Caco-2 (cell line): ENCODE data around the gene ZNF507. TPM values are rescaled to one million over a fixed set of nuclear protein-coding genes. Genes with fewer than 3 reads are reported as not detected.

ENCODE experiments used
- BruUV-seq: library from RNA; stranded (reverse); fragments of 400-500 nt; replicated peaks from 2 replicates; lab custom pipeline; 2021; lab: Mats Ljungman, UMichigan
- CTCF ChIA-PET: fragments of 300-600 bp; sonication (Branson Sonifier 250); formaldehyde crosslinking; loops from one replicate; lab custom pipeline; 2022; ENCODE audit warnings: antibody characterized with exemption; lab: Charles Lee
- POLR2A ChIA-PET: fragments of 300-600 bp; sonication (Branson Sonifier 250); formaldehyde crosslinking; loops from one replicate; lab custom pipeline; 2022; ENCODE audit warnings: antibody characterized with exemption; lab: Charles Lee
- DNase-seq, 2 experiments: peaks; one replicate each; pipeline versions ENCODE4 v3.0.0 to v3.0.0-alpha.2; 2020 to 2022
- H3K27me3 ChIP-seq: replicated peaks from 2 replicates; pipeline ENCODE4 v1.6.0; 2011; ENCODE audit warnings: low read length; ENCODE audit not compliant: control insufficient read depth, insufficient read depth
- H3K36me3 ChIP-seq: 2 replicates; pipeline ENCODE4 v1.5.1; 2011; ENCODE audit warnings: low read length; ENCODE audit not compliant: control insufficient read depth, insufficient read depth
- H3K4me1 ChIP-seq: fragments of 250-450 bp; sonication (Bioruptor Pico); 2 replicates; pipeline ENCODE4 v1.5.1; 2020; ENCODE audit warnings: mild to moderate bottlenecking
- H3K4me3 ChIP-seq: 2 replicates; pipeline ENCODE4 v1.5.1; 2011; ENCODE audit warnings: low read depth, mild to moderate bottlenecking, control low read depth, low read length
- H3K9me3 ChIP-seq: fragments of 250-450 bp; sonication (Bioruptor Pico); 2 replicates; pipeline ENCODE4 v1.5.1; 2020; ENCODE audit warnings: mild to moderate bottlenecking, moderate library complexity
- H3K27ac Mint-ChIP-seq: one replicate; pipeline ENCODE4 v1.8.0; 2022; ENCODE audit warnings: mixed read lengths; ENCODE audit not compliant: unreplicated experiment
- H3K27me3 Mint-ChIP-seq: one replicate; pipeline ENCODE4 v1.8.0; 2022; ENCODE audit warnings: mixed read lengths; ENCODE audit not compliant: insufficient read depth, unreplicated experiment
- H3K36me3 Mint-ChIP-seq: one replicate; pipeline ENCODE4 v1.8.0; 2022; ENCODE audit warnings: mild to moderate bottlenecking, mixed read lengths; ENCODE audit not compliant: insufficient read depth, unreplicated experiment
- H3K4me1 Mint-ChIP-seq: one replicate; pipeline ENCODE4 v1.8.0; 2022; ENCODE audit warnings: low read depth, mixed read lengths; ENCODE audit not compliant: unreplicated experiment
- H3K4me3 Mint-ChIP-seq: one replicate; pipeline ENCODE4 v1.8.0; 2022; ENCODE audit warnings: mild to moderate bottlenecking, moderate library complexity, mixed read lengths; ENCODE audit not compliant: unreplicated experiment
- H3K9me3 Mint-ChIP-seq: one replicate; pipeline ENCODE4 v1.8.0; 2022; ENCODE audit warnings: mixed read lengths; ENCODE audit not compliant: unreplicated experiment
- intact Hi-C: fragments of 100-400 bp; cut with micrococcal nuclease; formaldehyde crosslinking; loops from one replicate; pipeline ENCODE4 v1.10.0; 2022; ENCODE audit not compliant: unreplicated experiment
- total RNA-seq: library from RNA; stranded (reverse); gene quantifications from 2 replicates; pipeline ENCODE4 v1.2.3, GENCODE V29; 2022
- TF ChIP-seq, protein P1 (sequence below), 2 experiments: fragments of 200-600 bp in 1 of 2; IDR thresholded peaks; 1 replicate in 1 of 2; 2 replicates in 1 of 2; pipeline versions ENCODE4 v1.5.1 to v1.8.0; 2011 to 2022; ENCODE audit warnings: antibody characterized with exemption in 1 of 2, control low read depth in 1 of 2, inconsistent platforms in 1 of 2, low read depth in 1 of 2, low read length in 1 of 2, mild to moderate bottlenecking in 1 of 2, moderate library complexity in 1 of 2; ENCODE audit not compliant: insufficient read depth in 1 of 2, severe bottlenecking in 1 of 2, unreplicated experiment in 1 of 2

ZNF507 gene
- total RNA-seq, 1 experiment from 2014 or later = 27.4 TPM

DNA sequence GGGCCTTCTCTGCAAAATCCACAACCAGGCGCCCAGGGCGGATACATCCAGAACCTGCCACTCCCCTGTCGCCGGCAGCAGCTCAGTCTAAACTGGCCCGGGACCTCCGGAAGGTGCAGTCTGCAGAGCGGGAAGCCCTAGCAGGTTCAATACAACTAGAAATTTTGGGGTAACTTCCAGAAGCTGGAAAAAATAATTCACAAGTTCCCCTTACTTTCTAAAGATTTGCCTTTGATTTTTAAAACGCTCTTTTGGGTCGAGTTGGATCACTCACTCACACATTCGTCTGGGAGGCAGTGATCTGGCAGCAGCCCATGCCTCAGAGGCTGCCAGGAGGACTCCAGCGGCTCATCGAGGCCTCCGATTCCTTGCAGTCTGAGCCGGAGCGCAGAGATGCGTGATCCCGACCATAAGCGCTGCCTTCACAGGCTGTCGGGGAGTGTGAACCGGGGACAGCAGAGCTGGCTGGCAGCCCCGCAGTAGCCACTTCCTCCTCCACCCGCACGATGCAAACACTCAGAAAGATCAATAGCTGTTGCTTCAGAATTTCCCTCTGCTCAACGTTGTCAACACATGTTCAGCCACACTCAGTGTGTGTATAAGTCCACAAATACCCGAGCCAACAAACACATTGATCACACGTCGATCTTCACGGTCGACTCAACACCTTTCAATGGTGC is 35.6 kb upstream of the ZNF507 start:
- H3K36me3 Mint-ChIP-seq = no peaks in the 10 kb centered on the region
- POLR2A ChIA-PET = no interaction called here
- Histone ChIP-seq H3K27me3 (no peaks in the 10 kb centered on the region; the same call in 1 of the 2 replicates), H3K36me3 (no peaks in the 10 kb centered on the region), H3K9me3 (no peaks in the 10 kb centered on the region), H3K4me1 (no peaks in the 10 kb centered on the region), H3K4me3 (no peak overlapping the region)
- H3K4me3 Mint-ChIP-seq = no peak overlapping the region
- TF ChIP-seq, protein P1, sequence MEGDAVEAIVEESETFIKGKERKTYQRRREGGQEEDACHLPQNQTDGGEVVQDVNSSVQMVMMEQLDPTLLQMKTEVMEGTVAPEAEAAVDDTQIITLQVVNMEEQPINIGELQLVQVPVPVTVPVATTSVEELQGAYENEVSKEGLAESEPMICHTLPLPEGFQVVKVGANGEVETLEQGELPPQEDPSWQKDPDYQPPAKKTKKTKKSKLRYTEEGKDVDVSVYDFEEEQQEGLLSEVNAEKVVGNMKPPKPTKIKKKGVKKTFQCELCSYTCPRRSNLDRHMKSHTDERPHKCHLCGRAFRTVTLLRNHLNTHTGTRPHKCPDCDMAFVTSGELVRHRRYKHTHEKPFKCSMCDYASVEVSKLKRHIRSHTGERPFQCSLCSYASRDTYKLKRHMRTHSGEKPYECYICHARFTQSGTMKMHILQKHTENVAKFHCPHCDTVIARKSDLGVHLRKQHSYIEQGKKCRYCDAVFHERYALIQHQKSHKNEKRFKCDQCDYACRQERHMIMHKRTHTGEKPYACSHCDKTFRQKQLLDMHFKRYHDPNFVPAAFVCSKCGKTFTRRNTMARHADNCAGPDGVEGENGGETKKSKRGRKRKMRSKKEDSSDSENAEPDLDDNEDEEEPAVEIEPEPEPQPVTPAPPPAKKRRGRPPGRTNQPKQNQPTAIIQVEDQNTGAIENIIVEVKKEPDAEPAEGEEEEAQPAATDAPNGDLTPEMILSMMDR (IDR thresholded peaks at IDR 0.05; ENCODE audit: insufficient read depth in 1 of 2, low read depth in 1 of 2, low read length in 1 of 2, severe bottlenecking in 1 of 2, unreplicated experiment in 1 of 2) = no peak
- H3K27ac Mint-ChIP-seq = no peak overlapping the region
- CTCF ChIA-PET = no interaction called here
- intact Hi-C loops = no loop called here
- no peak for DNase-seq
- H3K27me3 Mint-ChIP-seq = peaks cover 3% of the 10 kb centered on the region
- no peaks in the 10 kb centered on the region for H3K9me3 Mint-ChIP-seq
- no peaks in the 10 kb centered on the region for H3K4me1 Mint-ChIP-seq
- BruUV-seq = no TSS peak

GRCh38 chr19:32311371-32311770 is 34.0 kb upstream of the ZNF507 start:
- Histone ChIP-seq H3K27me3 (no peaks in the 10 kb centered on the region; the same call in 1 of the 2 replicates), H3K4me1 (no peaks in the 10 kb centered on the region), H3K36me3 (no peaks in the 10 kb centered on the region), H3K4me3 (no peak overlapping the region), H3K9me3 (no peaks in the 10 kb centered on the region)
- H3K4me1 Mint-ChIP-seq = no peaks in the 10 kb centered on the region
- no peaks in the 10 kb centered on the region for H3K36me3 Mint-ChIP-seq
- no peak overlapping the region for H3K4me3 Mint-ChIP-seq
- no peaks in the 10 kb centered on the region for H3K9me3 Mint-ChIP-seq
- TF ChIP-seq, protein P1 (IDR thresholded peaks at IDR 0.05; ENCODE audit: insufficient read depth in 1 of 2, low read depth in 1 of 2, low read length in 1 of 2, severe bottlenecking in 1 of 2, unreplicated experiment in 1 of 2) = no peak
- ChIA-PET CTCF (no interaction called here), POLR2A (no interaction called here)
- DNase-seq = no peak
- no TSS peak for BruUV-seq
- intact Hi-C loops = no loop called here
- H3K27ac Mint-ChIP-seq = no peak overlapping the region
- H3K27me3 Mint-ChIP-seq = peaks cover 3% of the 10 kb centered on the region

DNA sequence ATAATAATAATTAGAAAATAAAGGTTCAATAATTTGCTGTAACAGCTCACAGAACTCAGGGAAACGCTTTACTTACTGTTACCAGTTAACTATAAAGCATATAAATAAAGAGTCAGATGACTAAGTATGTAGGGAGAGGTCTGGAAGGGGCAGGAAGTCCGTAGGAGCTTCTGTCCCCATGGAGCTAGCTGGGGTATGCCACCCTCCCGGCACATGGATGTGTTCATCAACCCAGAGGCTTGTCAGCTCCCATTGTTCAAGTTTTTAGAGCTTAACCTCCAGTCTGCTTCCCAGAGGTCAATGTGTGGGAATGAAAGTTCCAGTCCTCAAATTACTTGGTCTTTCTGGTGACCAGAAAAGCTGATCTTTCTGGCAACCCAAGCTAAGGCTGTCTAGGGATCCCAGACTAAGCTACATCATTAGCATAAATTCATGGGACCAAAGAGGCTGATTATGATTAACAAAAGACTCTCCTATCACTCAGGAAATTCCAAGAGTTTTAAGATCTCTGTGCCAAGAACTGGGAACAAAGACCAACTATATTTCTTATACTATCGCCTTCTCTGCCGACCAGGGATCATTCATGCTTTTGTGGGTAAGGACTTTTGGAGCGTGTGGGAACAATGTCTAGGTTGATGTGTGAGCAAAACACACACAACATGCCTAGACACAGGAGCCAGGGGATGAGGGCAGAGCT is 31.7 kb upstream of the ZNF507 start:
- Mint-ChIP-seq H3K4me3 (no peak overlapping the region), H3K4me1 (no peaks in the 10 kb centered on the region), H3K27ac (no peak overlapping the region), H3K27me3 (peaks cover 3% of the 10 kb centered on the region), H3K36me3 (no peaks in the 10 kb centered on the region), H3K9me3 (no peaks in the 10 kb centered on the region)
- H3K27me3 ChIP-seq = no peaks in the 10 kb centered on the region; the same call in 1 of the 2 replicates
- POLR2A ChIA-PET = no interaction called here
- no peaks in the 10 kb centered on the region for H3K36me3 ChIP-seq
- no peak overlapping the region for H3K4me3 ChIP-seq
- H3K4me1 ChIP-seq = no peaks in the 10 kb centered on the region
- intact Hi-C loops = no loop called here
- CTCF ChIA-PET = no interaction called here
- no TSS peak for BruUV-seq
- no peak for DNase-seq
- no peaks in the 10 kb centered on the region for H3K9me3 ChIP-seq
- TF ChIP-seq, protein P1 (IDR thresholded peaks at IDR 0.05; ENCODE audit: insufficient read depth in 1 of 2, low read depth in 1 of 2, low read length in 1 of 2, severe bottlenecking in 1 of 2, unreplicated experiment in 1 of 2) = no peak
